ENCODE results near the gene ZNHIT1.
A peak's percentile ranks its signal among the peaks of the same experiment; 100 is the strongest.
"Not testable (repeated sequence)": the region's sequence is repeated elsewhere in the genome, so short reads cannot be mapped to it uniquely, and the experiment has no call there.

The ZNHIT1 gene

DNA sequence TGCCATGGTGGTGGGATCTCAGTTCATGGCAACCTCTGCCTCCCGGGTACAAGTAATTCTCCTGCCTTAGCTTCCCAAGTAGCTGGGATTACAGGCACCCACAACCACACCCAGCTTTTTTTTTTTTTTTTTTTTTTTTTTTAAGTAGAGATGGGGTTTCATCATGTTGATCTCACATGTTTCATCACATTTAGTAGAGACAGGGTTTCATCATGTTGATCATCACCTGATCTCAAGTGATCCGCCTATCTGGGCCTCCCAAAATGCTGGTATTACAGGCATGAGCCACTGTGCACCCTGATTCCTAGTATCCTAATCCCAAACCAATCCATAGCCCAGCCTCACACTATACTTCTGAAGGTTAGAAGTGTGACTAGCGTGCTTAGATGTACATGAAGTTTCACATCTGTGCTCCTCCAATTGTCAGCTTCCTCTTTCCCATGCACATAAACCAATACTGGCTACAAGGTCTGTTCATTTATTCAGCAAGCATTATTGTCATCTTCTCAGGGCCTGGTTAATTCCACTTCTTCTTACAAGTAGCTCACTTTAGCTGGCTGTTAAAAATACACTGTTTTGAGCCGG, 31.0 kb upstream of the ZNHIT1 start:
- FAIRE-seq: no peak
- no peak for DNase-seq (ENCODE audit: insufficient read length, low spot score)

DNA sequence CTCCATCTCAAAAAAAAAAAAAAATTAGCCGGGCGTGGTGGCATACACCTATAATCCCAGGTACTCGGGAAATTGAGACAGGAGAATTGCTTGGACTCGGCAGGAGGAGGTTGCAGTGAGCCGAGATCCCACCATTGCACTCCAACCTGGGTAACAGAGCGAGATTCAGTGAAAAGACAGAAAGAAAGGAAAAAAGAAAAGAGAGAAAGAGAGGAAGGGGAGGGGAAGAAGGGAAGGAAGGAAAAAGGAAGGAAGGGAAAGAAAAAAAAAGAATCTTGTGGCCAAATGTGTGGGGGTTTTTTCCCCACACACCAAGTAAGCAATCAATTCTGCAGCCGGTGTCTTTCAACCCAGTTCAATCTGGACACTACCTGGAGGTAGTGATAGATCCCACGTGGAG, 28.9 kb upstream of the ZNHIT1 start:
- DNase-seq (ENCODE audit: insufficient read length, low spot score) (no peak), FAIRE-seq (no peak)

DNA sequence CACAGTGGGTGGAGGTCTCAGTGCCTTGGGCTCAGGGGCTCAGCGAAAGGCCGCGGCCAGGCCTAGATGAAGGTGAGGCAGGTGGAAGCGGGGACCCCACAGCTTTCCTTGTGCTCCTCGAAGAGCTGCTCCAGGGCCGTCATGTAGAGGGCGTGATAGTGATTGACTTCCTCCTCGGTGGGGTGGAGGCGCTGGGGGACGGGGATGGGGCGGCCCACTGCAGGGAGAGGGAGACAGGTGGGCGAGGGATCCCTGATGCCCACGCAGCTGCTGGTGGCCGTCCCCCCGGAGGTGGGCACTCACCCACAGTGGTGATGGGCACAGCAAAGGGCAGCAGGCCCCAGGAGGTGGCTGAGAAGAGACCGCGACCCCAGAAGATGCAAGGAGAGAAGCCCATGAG, 22.1 kb upstream of the ZNHIT1 start:
- DNase-seq (ENCODE audit: insufficient read length, low spot score) (no peak), FAIRE-seq (no peak)

- no peak for DNase-seq (ENCODE audit: insufficient read length, low spot score)
Observed at GRCh38 chr7:101197991-101198390, 20.0 kb upstream of the ZNHIT1 start.

GRCh38 chr7:101198476-101198875, 19.5 kb upstream of the ZNHIT1 start:
- no peak for DNase-seq (ENCODE audit: insufficient read length, low spot score)
- no peak for FAIRE-seq

More at GRCh38 chr7:101197991-101198390, 20.0 kb upstream of the ZNHIT1 start:
- no peak for FAIRE-seq

GRCh38 chr7:101199522-101199921, 18.4 kb upstream of the ZNHIT1 start:
- DNase-seq (ENCODE audit: insufficient read length, low spot score); FAIRE-seq: not testable (repeated sequence)

GRCh38 chr7:101200504-101200861, 17.5 kb upstream of the ZNHIT1 start:
- DNase-seq (ENCODE audit: insufficient read length, low spot score): no peak
- FAIRE-seq: no peak

- no peak for DNase-seq (ENCODE audit: insufficient read length, low spot score)
- no peak for FAIRE-seq
Observed at GRCh38 chr7:101200862-101201599, 16.9 kb upstream of the ZNHIT1 start, which contains the start of gene MOGAT3. Gene MOGAT3 (minus strand): TSS chr7:101201036. CDS start chr7:101200854, 182 bp downstream.

DNA sequence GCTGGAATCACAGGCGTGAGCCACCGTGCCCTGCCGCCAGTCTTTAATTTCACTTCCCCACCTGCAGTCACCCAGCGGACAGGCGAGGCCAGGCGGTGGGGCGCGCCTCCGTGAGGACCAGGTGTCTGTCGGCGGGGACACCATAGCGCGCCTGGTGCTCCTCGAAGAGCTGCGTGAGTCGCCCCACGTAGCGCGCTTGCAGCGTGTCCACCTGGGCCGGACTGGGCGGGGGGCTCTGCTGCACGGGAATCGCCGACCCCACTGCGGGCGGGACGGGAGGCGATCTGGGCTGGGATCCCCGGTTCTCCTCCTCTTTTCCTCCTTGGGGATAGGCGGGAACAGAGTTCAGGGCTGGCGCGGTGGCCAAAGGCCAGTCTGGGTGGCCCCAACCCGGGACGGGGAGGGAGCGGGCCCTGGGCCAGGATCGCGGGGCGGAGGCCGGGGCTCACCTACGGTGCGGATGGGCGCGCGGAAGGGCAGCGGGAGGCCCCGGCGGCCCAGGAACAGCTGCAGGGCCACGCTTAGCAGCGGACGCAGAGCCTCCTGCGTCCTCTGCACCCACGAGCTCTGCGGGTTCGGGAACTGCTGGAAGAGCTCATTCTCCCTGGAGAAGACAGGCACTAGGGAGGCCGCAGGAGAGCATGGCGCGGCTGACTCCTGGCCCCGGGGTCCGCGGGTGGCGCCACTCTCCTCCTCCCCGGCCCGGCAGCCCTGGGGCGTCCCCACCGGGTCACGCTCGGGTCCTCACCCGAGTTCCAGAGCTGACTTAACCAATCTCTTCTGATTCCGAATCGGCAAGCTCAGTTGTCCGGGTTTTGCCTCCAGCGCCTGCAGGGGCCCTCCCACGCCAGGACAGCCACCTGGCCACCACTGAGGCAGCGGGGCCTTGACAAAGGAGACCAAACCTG, 16.0 kb upstream of the ZNHIT1 start:
- DNase-seq (ENCODE audit: insufficient read length, low spot score) (no peak), FAIRE-seq (no peak)

GRCh38 chr7:101202603-101202918, 15.4 kb upstream of the ZNHIT1 start:
- no peak for DNase-seq (ENCODE audit: insufficient read length, low spot score)
- FAIRE-seq: no peak

GRCh38 chr7:101203740-101204738, 13.9 kb upstream of the ZNHIT1 start:
- DNase-seq (ENCODE audit: insufficient read length, low spot score): not testable (repeated sequence)
- FAIRE-seq: peak; percentile 64

DNA sequence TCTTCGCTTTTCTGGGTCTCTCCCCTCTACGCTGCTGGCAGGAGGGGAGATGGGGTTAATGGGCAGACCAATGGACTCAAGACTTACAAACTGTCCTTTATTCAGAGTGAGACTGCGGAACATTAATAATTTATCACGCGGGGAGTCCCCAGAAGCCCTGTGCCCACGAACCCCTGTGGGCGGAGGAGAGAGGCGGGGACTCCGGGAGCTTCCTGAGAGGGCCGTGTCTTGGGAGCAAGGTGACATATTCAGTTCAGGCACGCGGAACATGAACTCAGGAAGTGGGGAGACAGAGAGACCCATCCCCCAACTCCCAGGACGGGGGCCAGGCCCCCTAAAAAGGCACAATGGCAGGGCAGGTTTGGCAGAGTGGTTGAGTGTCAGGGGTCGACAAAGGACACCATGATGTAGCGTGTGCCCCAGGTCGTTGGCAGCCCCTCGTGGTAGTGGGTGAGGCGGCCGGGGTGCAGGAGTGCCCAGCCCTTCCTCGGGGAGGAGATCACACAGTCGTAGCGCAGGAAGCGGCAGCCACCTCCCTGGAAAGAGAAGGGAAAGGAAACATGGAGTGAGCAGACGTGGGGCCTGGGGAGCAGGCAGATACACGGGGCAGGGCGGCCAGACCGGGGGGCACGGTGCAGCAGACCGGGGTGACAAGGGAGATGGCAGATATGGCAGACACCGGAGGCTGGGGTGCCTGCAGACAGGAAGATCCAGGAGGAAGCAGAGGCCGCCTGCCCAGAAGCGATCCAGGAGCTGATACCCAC, 11.9 kb upstream of the ZNHIT1 start:
- DNase-seq (ENCODE audit: insufficient read length, low spot score) (no peak), FAIRE-seq (no peak)

DNA sequence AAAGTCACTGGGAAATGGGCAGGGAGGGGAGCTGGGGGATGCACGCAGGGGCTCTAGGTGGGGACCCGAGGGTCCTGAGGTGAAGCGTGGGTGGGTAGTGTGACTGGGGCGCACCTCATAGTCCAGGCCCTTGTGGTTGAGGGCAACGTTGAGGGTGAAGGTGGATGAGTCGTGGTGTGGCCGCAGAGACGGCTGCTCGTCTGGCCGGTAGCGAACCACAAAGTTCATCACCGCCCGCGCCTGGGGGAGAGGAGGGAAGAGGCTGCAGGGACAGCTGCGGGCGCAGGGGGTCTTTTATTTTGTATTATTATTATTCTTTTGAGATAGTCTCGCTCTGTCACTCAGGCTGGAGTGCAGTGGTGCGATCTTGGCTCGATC, 11.3 kb upstream of the ZNHIT1 start:
- no peak for FAIRE-seq
- DNase-seq (ENCODE audit: insufficient read length, low spot score): no peak

GRCh38 chr7:101207459-101207858, 10.5 kb upstream of the ZNHIT1 start:
- no peak for FAIRE-seq

GRCh38 chr7:101208794-101209193, 9.2 kb upstream of the ZNHIT1 start:
- no peak for DNase-seq (ENCODE audit: insufficient read length, low spot score)
- no peak for FAIRE-seq

More at GRCh38 chr7:101207459-101207858, 10.5 kb upstream of the ZNHIT1 start:
- no peak for DNase-seq (ENCODE audit: insufficient read length, low spot score)

- DNase-seq (ENCODE audit: insufficient read length, low spot score): no peak
- no peak for FAIRE-seq
Observed at GRCh38 chr7:101210143-101210542, 7.8 kb upstream of the ZNHIT1 start.

DNA sequence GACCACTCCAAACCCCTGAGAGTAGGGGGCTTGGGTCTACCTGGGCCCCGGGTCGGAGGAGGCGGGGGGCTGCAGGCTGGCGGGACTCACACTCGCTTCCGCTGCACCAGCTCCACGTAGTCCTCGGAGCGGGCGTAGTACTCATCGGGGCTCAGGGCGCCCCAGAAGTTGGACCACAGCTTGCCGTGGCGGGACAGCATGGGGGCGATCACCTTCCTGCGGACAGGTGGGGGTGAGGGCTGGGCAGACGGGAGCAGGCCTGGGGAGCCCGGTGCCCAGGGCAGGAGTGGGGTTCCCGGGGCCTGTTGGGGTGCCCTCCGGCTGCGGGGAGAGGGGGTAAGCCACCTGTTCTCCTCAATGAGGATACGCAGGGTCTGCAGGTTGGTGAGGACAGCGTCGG, 6.5 kb upstream of the ZNHIT1 start:
- FAIRE-seq: no peak
- DNase-seq (ENCODE audit: insufficient read length, low spot score): no peak

GRCh38 chr7:101212014-101212413, 6.0 kb upstream of the ZNHIT1 start:
- FAIRE-seq: no peak
- DNase-seq (ENCODE audit: insufficient read length, low spot score): no peak

DNA sequence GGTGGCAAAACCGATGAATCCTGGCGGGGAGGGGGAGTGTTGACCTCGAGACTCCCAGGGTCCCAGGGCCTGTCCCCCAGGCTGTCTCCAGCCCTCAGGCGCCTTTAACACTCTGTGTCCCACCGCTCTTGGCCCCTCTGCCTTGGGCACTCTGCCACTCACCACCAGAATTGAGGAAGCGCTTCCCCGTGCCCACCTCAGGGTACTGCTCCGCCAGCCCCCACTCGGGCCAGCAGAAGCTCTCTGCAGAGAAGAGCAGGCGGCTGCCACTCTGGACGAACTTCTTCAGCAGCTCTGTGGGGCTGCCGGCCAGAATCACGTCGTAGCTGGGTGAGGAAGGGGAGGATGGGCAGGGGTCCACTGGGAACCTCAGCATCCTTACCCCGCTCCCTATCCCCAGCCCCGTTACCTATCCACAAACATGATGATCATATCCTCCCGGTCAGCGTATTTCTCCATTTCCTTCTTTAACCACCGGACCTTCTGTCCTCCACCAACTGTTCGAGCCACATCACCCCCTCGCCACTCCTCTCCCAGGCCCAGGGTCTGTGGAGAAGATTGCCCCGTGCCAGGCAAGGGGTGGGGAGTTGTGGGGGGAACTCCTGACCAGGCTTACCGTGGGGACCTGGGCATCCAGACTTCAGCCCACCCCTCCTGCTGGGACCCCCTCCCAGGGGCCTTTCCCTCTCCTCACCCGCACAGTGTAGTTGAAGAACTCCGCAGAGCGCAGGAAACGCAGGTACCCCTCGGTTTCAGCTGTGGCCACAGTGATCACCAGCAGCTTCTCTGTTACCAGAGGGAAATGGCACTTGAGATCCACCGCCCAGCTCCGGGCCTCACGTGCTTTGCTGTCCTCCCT, 1.7 kb upstream of the ZNHIT1 start:
- FAIRE-seq (no peak), DNase-seq (ENCODE audit: insufficient read length, low spot score) (no peak)

Measured in GM19239 (cell line).